GM19193 (cell line): Measurements from ENCODE around the gene HYCC2.

Source experiments
- POLR2A ChIP-seq: IDR thresholded peaks from 4 replicates; pipeline ENCODE4 v1.6.1; 2011; ENCODE audit not compliant: insufficient read depth, insufficient read length; ENCODE audit errors: extremely low read depth

The HYCC2 gene

DNA sequence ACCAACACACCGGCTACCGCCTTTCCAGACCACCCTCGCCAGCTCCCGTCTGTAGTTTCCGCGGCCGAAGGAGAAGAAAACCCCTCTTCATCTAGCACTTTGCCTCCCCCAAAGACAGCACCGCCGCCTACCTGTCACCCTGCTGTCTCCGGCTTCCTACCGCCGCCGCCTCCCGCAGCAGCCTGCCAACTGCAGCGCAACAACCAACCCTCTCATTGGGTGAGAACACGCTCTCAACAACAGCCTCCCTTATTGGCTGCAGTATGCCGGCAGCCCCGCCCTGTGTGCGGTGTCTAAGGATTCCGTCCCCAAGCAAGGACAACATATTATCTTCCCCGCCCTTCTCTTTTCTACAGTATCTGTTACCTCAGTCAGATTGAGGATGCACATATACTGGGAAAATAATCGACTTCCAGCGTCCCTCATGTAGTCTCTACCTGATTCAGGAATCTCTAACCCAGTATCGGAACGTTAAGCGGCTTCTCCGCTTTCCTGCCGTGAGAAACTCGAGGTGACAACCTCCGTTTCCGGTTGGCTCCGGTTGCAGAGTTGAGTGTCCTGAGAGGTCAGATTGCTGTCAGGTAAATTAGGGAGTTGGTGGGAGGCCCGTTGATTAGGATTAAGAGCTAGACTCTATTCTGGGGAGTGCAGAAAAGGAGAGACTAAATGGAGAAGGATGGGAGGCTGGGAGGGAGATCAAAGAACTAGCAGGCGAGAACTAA lies at the start of gene HYCC2, which contains the start of gene NDUFB3:
Gene HYCC2 (minus strand): TSS at position 193 of the 722 bp plus-strand sequence. CDS start 47,662 bp downstream, outside the sequence.
Gene NDUFB3 (plus strand): TSS at position 523 of the 722 bp plus-strand sequence. CDS start 6,882 bp downstream, outside the sequence.
- TF ChIP-seq POLR2A, result peak; percentile 72

DNA sequence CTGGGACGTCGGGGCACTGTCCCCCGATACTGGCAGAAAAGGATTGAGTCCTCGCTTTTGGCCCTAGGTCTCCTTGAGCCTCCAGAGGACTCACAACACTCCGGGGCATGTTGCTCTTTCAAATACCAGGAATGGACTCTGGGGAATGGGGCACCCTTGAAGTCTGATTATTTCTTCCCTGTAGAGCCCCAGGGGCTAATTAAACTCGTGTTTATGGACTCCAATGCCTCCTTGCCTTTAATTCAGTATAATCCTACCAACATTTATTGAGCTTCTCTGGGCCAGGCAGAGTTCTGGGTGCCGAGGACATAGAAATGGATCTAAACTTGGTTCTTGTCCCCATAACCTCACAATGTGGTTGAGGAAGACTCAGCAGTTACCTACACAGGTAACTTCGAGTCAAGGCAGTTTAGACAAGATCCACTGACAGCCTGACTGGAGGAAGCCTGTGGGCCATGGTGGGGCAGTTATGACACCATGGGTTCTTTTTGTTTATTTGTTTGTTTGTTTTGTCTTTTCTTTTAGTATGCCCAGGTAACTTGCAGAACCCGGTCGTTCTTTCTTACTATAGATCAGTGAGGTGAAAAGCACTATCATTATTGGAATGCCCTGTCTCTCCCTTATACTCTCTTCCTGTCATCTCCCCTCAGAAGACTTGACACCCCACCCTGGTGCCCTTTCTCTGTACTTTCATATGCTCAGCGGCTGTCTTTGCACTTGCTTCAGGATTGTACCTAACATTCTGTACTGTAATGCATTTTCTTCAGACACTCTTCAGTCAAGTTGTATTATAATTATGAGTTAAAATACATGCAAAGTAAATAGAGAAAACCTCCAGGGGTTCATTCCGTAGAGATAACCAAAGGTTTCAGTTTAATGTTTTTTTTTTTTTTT lies 47.7 kb upstream of the HYCC2 start:
- TF ChIP-seq POLR2A, result no peak

DNA sequence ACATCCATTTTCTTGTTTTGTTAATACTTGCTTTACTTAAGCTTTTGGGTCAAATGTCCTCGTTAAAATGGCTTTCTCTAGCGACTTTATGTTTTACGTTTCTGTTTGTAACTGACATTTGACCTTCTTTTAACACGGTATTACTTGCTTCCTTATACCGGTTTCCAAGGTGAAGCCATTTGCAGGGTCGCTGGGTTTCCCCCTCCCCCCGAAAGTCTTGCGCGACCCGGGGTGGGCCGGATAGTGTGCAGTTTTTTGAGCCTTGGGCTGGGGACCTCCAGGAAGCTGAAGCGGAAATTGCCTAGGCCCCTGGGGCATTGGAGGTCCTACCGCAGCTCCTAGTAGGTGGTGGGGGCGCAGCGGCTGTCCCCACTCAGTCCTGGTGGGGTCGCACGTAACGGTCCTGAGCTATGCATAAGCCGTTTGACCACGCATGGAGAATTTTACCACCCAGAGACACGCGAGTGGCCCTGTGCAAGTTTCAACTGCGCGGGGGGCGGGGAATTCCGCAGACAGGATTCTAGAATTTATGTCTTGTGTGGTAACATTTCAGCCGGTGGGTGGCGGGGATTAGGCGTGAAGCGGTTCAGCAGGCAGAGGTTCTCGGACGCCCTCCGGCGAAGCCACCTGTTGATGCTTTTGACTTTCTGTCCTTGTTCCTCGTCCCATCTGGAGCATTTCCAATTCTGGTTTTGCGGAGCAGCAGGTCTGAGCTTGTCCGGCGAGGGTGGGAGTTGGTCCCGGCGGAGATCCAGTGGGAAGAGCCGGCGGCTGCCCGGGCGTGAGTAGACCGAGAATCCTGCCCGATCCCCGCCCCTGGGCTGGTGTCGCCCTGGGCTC lies 46.9 kb upstream of the HYCC2 start:
- TF ChIP-seq POLR2A, result peak; percentile 82

DNA sequence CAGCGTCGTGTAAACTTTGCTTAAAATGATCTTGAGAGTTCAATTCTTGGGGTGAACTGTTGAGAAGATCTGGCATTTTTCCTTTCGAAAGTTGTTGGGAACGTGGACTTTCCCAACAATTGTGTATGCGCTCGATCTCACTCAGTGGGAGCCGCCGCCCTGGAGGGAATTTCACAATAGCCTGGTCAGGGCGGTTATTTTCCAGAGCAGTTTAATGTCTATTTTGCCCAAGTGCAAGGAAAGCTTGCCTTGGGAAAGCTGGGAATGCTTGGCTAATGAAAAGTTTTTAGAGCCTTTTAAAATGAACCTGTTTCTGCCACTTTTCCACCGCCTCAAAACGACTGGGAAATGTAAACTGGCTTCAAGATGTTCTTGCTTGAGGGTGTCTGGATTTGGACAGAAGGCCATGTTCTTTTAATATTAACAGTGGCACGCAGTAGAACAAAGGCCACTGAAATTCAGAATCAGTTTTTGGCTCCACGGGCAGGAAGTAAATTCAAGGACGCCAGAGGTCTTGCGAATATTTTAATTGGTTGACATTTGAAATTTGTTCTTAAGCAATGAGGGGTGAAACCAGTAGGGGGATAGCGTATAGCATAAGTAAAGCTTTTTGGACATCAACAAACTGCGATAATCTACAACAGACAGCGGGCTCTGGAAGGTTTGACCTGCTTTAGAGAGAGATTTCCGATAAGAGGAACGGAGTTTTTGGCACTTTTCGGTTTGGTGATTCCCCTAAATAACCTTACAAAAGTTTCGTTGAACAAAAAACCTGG lies 45.7 kb upstream of the HYCC2 start:
- TF ChIP-seq POLR2A, result peak; percentile 36

DNA sequence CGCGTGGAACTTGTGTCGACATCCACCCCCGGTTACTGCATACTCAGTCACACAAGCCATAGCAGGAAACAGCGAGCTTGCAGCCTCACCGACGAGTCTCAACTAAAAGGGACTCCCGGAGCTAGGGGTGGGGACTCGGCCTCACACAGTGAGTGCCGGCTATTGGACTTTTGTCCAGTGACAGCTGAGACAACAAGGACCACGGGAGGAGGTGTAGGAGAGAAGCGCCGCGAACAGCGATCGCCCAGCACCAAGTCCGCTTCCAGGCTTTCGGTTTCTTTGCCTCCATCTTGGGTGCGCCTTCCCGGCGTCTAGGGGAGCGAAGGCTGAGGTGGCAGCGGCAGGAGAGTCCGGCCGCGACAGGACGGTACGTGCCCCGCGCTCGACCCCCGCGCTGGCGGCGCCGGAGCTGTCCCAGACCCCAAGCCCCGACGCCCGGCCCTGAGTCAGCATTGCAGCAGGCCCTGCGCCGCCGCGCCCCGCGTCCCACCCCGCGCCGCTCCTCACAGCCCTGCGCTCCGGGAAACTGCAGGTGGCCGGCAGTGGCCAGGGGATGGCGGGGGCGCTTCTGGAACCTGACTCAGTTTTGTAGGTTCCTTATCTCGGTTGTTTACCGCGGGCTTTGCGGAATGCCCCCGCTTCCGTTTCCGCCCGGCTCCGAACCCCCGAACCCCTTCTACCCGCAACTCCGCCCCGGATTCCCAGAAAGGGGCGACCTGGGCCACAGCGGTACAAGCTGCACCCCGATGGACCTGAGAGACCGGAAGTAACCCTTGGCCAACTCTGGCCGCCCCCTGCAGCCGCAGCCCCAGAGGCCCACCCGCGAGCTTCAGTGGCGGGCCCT lies 44.9 kb upstream of the HYCC2 start, which contains the start of gene CFLAR:
Gene CFLAR (plus strand): TSS at position 50 of the 844 bp plus-strand sequence. CDS start 13,702 bp downstream, outside the sequence.
- TF ChIP-seq POLR2A, result peak; percentile 93

DNA sequence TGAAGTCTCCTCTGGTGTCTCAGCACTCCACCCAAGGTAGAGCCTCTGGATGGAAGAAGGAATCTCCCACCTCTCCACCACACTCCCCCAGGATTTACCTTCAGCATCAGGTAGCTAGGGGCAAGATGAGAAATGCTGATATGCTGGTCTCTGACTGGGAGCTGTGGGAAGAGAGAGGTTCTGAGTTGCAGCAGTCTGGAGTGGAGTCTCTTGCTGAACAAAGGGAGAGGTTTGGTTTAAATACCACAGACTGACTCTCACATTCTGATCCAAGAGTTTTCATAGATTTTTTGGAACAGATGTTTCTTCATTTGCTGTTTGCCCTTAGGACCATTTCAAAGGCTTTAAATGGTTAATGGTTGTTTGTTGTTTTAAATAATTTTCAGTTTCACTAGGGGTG lies 43.4 kb upstream of the HYCC2 start:
- no peak for TF ChIP-seq POLR2A

DNA sequence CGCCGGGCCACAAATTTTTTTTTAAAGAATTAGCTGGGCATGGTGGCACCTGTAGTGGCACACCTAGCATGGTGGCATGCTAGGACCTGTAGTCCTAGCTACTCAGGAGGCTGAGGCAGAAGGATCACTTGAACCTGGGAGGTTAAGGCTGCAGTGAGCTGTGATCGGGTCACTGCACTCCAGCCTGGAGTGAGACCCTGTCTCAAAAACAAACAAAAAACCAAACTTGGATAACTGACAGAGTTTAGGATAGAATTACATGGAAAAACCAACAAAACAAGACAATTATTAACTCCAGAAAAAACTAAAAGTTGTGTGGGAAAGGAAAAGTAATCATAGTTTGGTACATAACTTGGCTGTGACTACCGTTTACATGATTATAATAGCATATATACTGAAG lies 42.9 kb upstream of the HYCC2 start:
- TF ChIP-seq POLR2A, result no peak

DNA sequence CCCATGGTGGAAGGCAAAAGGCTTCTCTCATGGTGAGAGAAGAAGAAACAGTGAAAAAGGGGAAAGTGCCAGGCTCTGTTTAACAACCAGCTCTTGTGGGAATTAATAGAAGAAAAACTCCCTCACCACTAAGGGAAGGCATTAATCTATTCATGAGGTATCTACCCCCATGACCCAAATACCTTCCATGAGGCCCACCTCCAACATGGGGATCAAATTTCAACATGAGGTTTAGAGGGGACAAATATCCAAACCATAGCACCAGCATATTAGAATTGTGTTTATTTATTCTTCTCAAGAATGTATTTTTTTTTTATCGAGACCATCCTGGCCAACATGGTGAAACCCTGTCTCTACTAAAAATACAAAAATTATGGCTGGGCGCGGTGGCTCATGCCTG lies 39.6 kb upstream of the HYCC2 start:
- TF ChIP-seq POLR2A, result no peak

DNA sequence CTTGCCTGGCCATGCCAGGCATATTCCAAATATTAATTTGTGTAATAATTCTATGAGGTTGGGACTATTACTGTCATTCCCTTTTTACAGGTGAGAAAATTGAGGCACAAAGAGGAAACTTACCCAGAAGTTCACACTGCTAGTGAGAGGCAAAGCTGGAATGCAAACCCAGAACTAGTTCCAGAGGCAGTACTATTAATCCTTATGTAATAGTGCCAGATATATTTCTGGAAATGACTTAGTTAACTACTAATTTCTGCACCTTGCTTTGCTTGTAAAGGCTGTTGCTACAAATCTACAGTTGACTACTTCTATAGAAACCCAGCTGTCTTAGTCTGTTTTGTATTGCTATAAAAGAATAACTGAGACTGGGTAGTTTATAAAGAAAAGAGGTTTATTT lies 39.1 kb upstream of the HYCC2 start:
- no peak for TF ChIP-seq POLR2A

DNA sequence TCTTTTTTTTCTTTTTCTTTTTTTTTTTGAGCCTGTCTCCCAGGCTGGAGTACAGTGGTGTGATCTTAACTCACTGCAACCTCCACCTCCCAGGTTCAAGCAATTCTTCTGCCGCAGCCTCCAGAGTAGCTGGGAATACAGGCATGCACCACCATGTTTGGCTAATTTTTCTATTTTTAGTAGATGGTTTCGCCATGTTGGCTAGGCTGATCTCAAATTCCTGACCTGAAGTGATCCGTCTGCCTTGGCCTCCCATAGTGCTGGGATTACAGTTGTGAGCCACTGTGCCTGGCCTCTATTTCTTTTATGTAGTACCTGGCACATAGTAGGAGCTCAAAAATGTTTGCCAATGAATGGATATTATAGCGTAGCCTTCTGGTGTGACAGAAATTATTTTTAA lies 37.7 kb upstream of the HYCC2 start:
- TF ChIP-seq POLR2A, result no peak

DNA sequence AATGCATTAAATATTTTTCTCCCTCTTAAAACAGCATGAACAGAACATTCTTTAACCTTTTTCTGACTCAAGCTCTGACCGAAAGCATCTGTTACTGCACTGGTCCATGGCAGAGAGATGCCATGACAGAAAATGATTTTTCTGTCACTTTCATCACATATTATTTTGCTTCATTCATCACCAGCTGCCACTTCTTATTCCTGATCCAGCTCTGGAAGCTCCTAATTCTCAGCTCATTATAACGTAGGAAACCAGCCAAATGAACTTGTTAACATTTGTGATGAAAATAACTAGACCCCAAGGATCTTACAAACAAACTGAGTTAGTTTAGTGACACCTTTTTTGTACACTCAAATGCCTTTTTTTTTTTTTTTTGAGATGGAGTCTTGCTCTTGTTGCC lies 36.9 kb upstream of the HYCC2 start:
- TF ChIP-seq POLR2A, result no peak

DNA sequence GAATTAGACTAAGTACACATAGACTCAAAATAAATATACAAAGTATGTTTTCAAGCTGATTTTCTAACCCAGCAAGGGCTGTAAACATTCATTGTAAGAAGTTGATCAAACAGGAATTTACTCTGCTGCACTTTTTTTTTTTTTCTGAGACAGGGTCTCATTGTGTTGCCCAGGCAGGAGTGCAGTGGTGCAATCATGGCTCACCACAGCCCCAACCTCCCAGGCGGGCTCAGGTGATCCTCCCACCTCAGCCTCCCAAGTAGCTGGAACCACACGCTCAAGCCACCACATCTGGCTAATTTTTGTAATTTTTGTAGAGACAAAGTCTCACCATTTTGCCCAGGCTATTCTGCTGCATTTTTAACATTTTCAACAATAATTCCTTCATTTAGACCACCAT lies 36.2 kb upstream of the HYCC2 start:
- TF ChIP-seq POLR2A, result no peak

DNA sequence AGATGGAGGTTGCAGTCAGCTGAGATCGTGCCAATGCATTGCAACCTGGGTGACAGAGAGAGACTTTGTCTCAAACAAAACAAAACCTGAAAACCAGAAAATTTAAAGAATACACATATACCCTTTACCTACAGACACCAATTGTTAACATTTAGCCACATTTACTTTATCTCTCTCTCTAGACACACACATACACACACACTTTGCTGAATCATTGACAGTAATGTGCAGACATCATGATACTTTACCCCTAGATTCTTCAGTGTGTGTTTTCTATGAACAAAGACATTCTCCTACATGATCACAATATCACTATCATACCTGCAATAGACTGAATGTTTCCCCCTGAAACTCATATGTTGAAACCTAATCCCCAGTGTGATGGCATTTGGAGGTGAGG lies 34.3 kb upstream of the HYCC2 start:
- no peak for TF ChIP-seq POLR2A
